Heart right ventricle (tissue), 16 donors: ENCODE measurements around the gene PRELP. TPM values are rescaled to one million over a fixed set of nuclear protein-coding genes. Genes with fewer than 3 reads are reported as not detected.
A peak's percentile ranks its signal among the peaks of the same experiment; 100 is the strongest.

Source experiments
- ATAC-seq, 8 donors: fragments of 200-7000 bp; cut with Tn5 transposase; one replicate each; pipeline ENCODE4 v1.9.1; 2020; ENCODE audit warnings: mild to moderate bottlenecking in 8 of 8, moderate library complexity in 8 of 8, moderate number of reproducible peaks in 1 of 8
- DNase-seq, 2 donors: peaks; one replicate each; pipeline ENCODE4 v3.0.0-alpha.2; 2020
- H3K27ac ChIP-seq, 10 donors: fragments of 200-600 bp; sonication (generic) in 2 of 10; one replicate each; pipeline versions ENCODE4 v1.5.0 to v1.8.0; 2020 to 2022; ENCODE audit warnings: mild to moderate bottlenecking in 3 of 10
- H3K27me3 ChIP-seq, 7 donors: fragments of 200-600 bp; one replicate each; pipeline ENCODE4 v1.8.0; 2021 to 2022; ENCODE audit warnings: mild to moderate bottlenecking in 2 of 7
- H3K36me3 ChIP-seq, 9 donors: fragments of 200-600 bp; sonication (generic) in 1 of 9; one replicate each; pipeline versions ENCODE4 v1.5.0 to v1.8.0; 2020 to 2022; ENCODE audit warnings: mild to moderate bottlenecking in 2 of 9
- H3K4me1 ChIP-seq, 9 donors: fragments of 200-600 bp; sonication (generic) in 1 of 9; one replicate each; pipeline versions ENCODE4 v1.5.0 to v1.8.0; 2020 to 2022; ENCODE audit warnings: mild to moderate bottlenecking in 4 of 9
- H3K4me3 ChIP-seq, 10 donors: fragments of 200-600 bp; sonication (generic) in 2 of 10; one replicate each; pipeline versions ENCODE4 v1.5.0 to v1.8.0; 2020 to 2022; ENCODE audit warnings: mild to moderate bottlenecking in 7 of 10, moderate library complexity in 2 of 10
- H3K9me3 ChIP-seq, 11 donors: fragments of 200-600 bp in 10 of 11; sonication (generic) in 2 of 11; one replicate each; pipeline versions ENCODE4 v1.5.0 to v1.8.0; 2013 to 2022; ENCODE audit warnings: mild to moderate bottlenecking in 2 of 11, control low read depth in 1 of 11, moderate library complexity in 1 of 11
- CTCF ChIP-seq, 9 donors: fragments of 200-600 bp; sonication (generic) in 2 of 9; IDR thresholded peaks; one replicate each; pipeline versions ENCODE4 v1.5.0 to v1.8.0; 2021 to 2022; ENCODE audit warnings: antibody characterized with exemption in 9 of 9, mild to moderate bottlenecking in 5 of 9, moderate library complexity in 1 of 9
- WGBS, 2 donors: extraction: QIAGEN DNeasy Blood & Tissue Kit; methylation state at CpG; one replicate each; pipeline ENCODE4 v1.1.7; 2013; ENCODE audit warnings: inconsistent platforms in 1 of 2; 5-methylcytosine and 5-hydroxymethylcytosine counted together
- intact Hi-C, 10 donors: fragments of 100-400 bp; cut with DNase I; formaldehyde crosslinking; loops; one replicate each; pipeline versions ENCODE4 v1.11.1 to v1.14.2; 2022
- polyA plus RNA-seq, 2 donors: library from polyadenylated mRNA; stranded (reverse); fragments of 200-250 nt; gene quantifications; one replicate each; pipeline ENCODE4 v1.2.3, GENCODE V29; 2013
- total RNA-seq, 10 donors: library from RNA; stranded (reverse); fragmentation: NEBNext Ultra II Directional in 3 of 10; extraction: Animal tissue kit (Norgen Biotek cat#: 25700) in 3 of 10; gene quantifications; one replicate each; pipeline versions ENCODE4 v1.2.1 to v1.2.4, GENCODE V29; 2021 to 2023
- donor health status: Arrhythmogenic right ventricular cardiomyopathy.
- donor health status: ischemic (EF 13 %, LVEDD 7.1; RV severe dilation, severe dysfunction).
- donor health status: healthy with polysubstance abuse.
- donor health status: DM: no; HTN: yes; CAD: no.
- donor health status: DM: no; HTN: no; CAD: no.
- donor health status: ischemic (EF 25% LVEDD 6.9; RV normal size, moderate dysfunction).
- donor health status: ischemic (EF 25% LVEDD 5.7; RV mildly dilated, moderate dysfunction).
- donor health status: healthy.
- donor health status: DM: yes; HTN: yes; CAD: no.
- donor health status: Ischemic cardiomyopathy.
- donor health status: ischemic (EF 35%, LVEDD 5.7; RV mildly dilated, moderate dysfunction).
- donor health status: nonischemic (EF 11% LVEDD 7.7; RV severe dilation, severe dysfunction).
- donor health status: DM: yes; HTN: yes; CAD: no.
- donor health status: PGD.
- donor health status: ischemic (EF 29% LVEDD 5.4; RV normal size, mild dysfunction).
- donor health status: nonischemic (EF 23%, LVEDD 6.1; RV moderate dilation, normal function).

The PRELP gene
- total and polyA plus RNA-seq, 12 donors = 3.3 to 37.1 (median 14.9) TPM

GRCh38 chr1:203526572-203526971 is 51.0 kb downstream of the PRELP start:
- intact Hi-C loops = no loop called here
- TF ChIP-seq CTCF (IDR thresholded peaks at IDR 0.05) = no peak
- Histone ChIP-seq H3K27me3 (no peaks in the 10 kb centered on the region), H3K27ac (no peak overlapping the region), H3K4me3 (no peak overlapping the region), H3K36me3 (no peaks in the 10 kb centered on the region), H3K4me1 (peaks cover 11 to 40% (median 24%) of the 10 kb centered on the region in 9 donors), H3K9me3 (no peaks in the 10 kb centered on the region)
- ATAC-seq = peak in 2 of 8 donors; percentile 22 to 26
- WGBS, 2 donors = 75 to 77% methylated on average over 6 of the region's 6 CpGs
- DNase-seq = no peak

GRCh38 chr1:203527013-203527412 is 51.4 kb downstream of the PRELP start:
- Histone ChIP-seq H3K9me3 (no peaks in the 10 kb centered on the region), H3K4me1 (peaks cover 8 to 36% (median 20%) of the 10 kb centered on the region in 9 donors), H3K27me3 (no peaks in the 10 kb centered on the region), H3K27ac (no peak overlapping the region), H3K36me3 (no peaks in the 10 kb centered on the region), H3K4me3 (no peak overlapping the region)
- intact Hi-C loops = no loop called here
- TF ChIP-seq CTCF (IDR thresholded peaks at IDR 0.05) = no peak
- DNase-seq = no peak
- no peak for ATAC-seq

- no peaks in the 10 kb centered on the region for H3K27me3 ChIP-seq
- no peak for DNase-seq
- no peaks in the 10 kb centered on the region for H3K9me3 ChIP-seq
- no peaks in the 10 kb centered on the region for H3K36me3 ChIP-seq
- TF ChIP-seq CTCF (IDR thresholded peaks at IDR 0.05) = no peak
- no peak overlapping the region for H3K27ac ChIP-seq
- H3K4me3 ChIP-seq = no peak overlapping the region
- ATAC-seq = no peak
- intact Hi-C loops = no loop called here
- H3K4me1 ChIP-seq = peaks cover 3 to 30% (median 15%) of the 10 kb centered on the region in 9 donors
- WGBS, 2 donors = 96 to 100% methylated on average over 3 of the region's 3 CpGs
Observed at GRCh38 chr1:203528063-203528462, 52.5 kb downstream of the PRELP start.

GRCh38 chr1:203528976-203529835 is 53.6 kb downstream of the PRELP start:
- H3K4me1 ChIP-seq = peaks cover 0 to 20% (median 10%) of the 10 kb centered on the region in 9 donors
- no peak for ATAC-seq
- TF ChIP-seq CTCF (IDR thresholded peaks at IDR 0.05) = no peak
- intact Hi-C loops = no loop called here
- 74 to 78% methylated on average over 6 of the region's 6 CpGs for WGBS, 2 donors
- H3K9me3 ChIP-seq = no peaks in the 10 kb centered on the region
- H3K36me3 ChIP-seq = no peaks in the 10 kb centered on the region
- no peaks in the 10 kb centered on the region for H3K27me3 ChIP-seq
- no peak overlapping the region for H3K4me3 ChIP-seq
- peak overlapping the region in 1 of 10 donors; percentile 10 for H3K27ac ChIP-seq
- DNase-seq = no peak
